Vagina (tissue), 2 donors: Measurements from ENCODE around the gene SLC44A3. TPM values are rescaled to one million over a fixed set of nuclear protein-coding genes. Genes with fewer than 3 reads are reported as not detected.

Experiments used
- DNase-seq, 2 donors: peaks; one replicate each; pipeline ENCODE4 v3.0.0-alpha.2; 2017; ENCODE audit errors: extremely low spot score in 2 of 2
- H3K27ac ChIP-seq: fragments of 200-600 bp; sonication (generic); one replicate; pipeline ENCODE4 v1.5.1; 2019
- H3K27me3 ChIP-seq: fragments of 200-600 bp; sonication (generic); one replicate; pipeline ENCODE4 v1.5.1; 2019
- H3K36me3 ChIP-seq, 2 donors: fragments of 200-600 bp; sonication (generic); one replicate each; pipeline ENCODE4 v1.5.1; 2017 to 2019
- H3K4me1 ChIP-seq: fragments of 200-600 bp; sonication (generic); one replicate; pipeline ENCODE4 v1.5.1; 2019
- H3K4me3 ChIP-seq, 2 donors: fragments of 200-600 bp; sonication (generic); 1 replicate in 1 of 2; 2 replicates in 1 of 2; pipeline ENCODE4 v1.5.1; 2016 to 2019
- H3K9me3 ChIP-seq: fragments of 200-600 bp; sonication (generic); one replicate; pipeline ENCODE4 v1.5.1; 2019
- POLR2A ChIP-seq, 2 donors: fragments of 450-650 bp; IDR thresholded peaks; one replicate each; pipeline ENCODE4 v1.6.1; 2017; ENCODE audit warnings: antibody characterized with exemption in 2 of 2, mild to moderate bottlenecking in 2 of 2, moderate library complexity in 2 of 2
- POLR2AphosphoS5 ChIP-seq, 2 donors: sonication (generic); formaldehyde crosslinking; IDR thresholded peaks; one replicate each; pipeline ENCODE4 v1.9.0; 2017; ENCODE audit warnings: antibody characterized with exemption in 2 of 2, mild to moderate bottlenecking in 2 of 2, low read depth in 1 of 2; ENCODE audit not compliant: insufficient read depth in 1 of 2
- intact Hi-C: fragments of 100-400 bp; cut with DNase I; formaldehyde crosslinking; loops from one replicate; pipeline ENCODE4 v1.15.1; 2023
- total RNA-seq: library from RNA; depleted of rRNA; stranded (reverse); fragments of >200 nt; gene quantifications from one replicate; pipeline ENCODE4 v1.2.3, GENCODE V29; 2016
- TF ChIP-seq, protein P1 (sequence below), 3 experiments: fragments of 450-650 bp in 2 of 3; fragments of 200-600 bp in 1 of 3; sonication (generic) in 1 of 3; IDR thresholded peaks; one replicate each; pipeline ENCODE4 v1.5.1; 2017 to 2019; ENCODE audit warnings: antibody characterized with exemption in 3 of 3, mild to moderate bottlenecking in 2 of 3, moderate library complexity in 2 of 3

The SLC44A3 gene
- total RNA-seq, 1 donor from 2014 or later: 6.6 TPM

DNA sequence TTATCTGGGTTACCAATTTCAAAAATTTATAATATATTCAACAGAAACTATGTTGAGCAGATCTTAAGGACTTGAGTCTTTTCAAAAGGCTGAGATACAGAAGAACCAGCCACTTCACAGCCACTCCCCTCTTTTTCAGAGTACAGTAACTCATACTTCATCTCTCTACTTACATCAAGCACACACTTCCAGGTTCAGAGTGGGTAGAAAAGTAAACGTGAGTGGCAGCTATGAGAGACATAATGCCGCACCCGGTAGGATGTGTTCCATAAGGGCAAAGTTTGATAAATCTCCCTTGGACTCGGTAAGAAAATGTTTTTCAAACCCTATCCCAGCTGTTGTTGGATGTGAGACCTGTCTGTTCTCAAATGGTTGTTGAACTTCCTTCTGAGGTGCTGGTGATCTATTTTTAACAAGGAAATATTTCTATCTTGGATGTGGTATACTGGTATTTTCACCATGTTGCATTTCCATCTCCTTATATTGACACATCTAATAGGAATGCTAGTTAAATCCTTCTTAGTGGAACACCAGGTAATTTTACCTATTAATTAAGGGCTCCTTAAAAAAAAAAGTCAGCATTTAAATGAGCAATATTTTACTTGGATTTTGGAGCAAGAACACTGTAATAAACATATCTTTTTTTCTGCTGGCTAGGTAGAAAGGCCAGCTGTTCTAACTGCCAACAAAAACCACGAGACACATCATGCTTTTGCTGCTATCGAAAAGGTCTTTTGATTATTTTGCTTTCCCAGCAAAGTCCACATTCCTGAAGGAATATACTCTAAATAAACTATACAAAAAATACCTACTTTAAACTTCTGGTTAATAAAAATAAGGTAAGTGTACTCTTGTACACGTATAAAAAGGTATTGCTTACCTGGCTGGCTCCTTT lies 78.6 kb downstream of the SLC44A3 start:
- Histone ChIP-seq H3K4me1 (peaks cover 25% of the 10 kb centered on the region), H3K36me3 (peaks cover 0 to 74% of the 10 kb centered on the region in 2 donors), H3K4me3 (no peak overlapping the region), H3K27me3 (no peaks in the 10 kb centered on the region), H3K9me3 (no peaks in the 10 kb centered on the region), H3K27ac (peak overlapping the region; percentile 13)
- TF ChIP-seq POLR2A (IDR thresholded peaks at IDR 0.05) (no peak), POLR2AphosphoS5 (IDR thresholded peaks at IDR 0.05; ENCODE audit: insufficient read depth in 1 of 2, low read depth in 1 of 2) (no peak)
- TF ChIP-seq, protein P1, sequence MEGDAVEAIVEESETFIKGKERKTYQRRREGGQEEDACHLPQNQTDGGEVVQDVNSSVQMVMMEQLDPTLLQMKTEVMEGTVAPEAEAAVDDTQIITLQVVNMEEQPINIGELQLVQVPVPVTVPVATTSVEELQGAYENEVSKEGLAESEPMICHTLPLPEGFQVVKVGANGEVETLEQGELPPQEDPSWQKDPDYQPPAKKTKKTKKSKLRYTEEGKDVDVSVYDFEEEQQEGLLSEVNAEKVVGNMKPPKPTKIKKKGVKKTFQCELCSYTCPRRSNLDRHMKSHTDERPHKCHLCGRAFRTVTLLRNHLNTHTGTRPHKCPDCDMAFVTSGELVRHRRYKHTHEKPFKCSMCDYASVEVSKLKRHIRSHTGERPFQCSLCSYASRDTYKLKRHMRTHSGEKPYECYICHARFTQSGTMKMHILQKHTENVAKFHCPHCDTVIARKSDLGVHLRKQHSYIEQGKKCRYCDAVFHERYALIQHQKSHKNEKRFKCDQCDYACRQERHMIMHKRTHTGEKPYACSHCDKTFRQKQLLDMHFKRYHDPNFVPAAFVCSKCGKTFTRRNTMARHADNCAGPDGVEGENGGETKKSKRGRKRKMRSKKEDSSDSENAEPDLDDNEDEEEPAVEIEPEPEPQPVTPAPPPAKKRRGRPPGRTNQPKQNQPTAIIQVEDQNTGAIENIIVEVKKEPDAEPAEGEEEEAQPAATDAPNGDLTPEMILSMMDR (IDR thresholded peaks at IDR 0.05): no peak
- intact Hi-C loops: no loop called here
- no peak for DNase-seq

DNA sequence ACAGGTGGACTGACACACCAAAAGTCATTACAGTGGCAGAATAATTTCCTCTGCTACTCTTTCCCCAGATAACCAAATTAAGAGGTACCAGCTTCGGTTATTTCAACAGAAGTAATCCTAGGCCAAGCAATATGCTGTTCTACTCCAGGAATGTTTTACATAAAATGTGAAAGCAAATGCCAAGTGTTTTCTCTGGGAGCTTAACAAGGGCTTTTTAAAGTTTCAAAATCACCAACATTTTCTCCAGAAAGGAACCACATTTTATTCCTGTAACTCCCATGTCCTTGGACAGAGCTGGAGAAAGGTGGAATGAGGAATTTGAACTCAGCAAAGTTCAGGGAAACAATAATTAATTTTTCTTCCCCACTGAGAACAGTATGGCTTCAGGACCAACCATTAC lies 79.6 kb downstream of the SLC44A3 start:
- Histone ChIP-seq H3K4me3 (no peak overlapping the region), H3K27me3 (no peaks in the 10 kb centered on the region), H3K9me3 (no peaks in the 10 kb centered on the region), H3K27ac (peak overlapping the region; percentile 13), H3K4me1 (peaks cover 35% of the 10 kb centered on the region), H3K36me3 (peaks cover 0 to 64% of the 10 kb centered on the region in 2 donors)
- DNase-seq: no peak
- TF ChIP-seq POLR2A (IDR thresholded peaks at IDR 0.05): no peak
- TF ChIP-seq, protein P1 (IDR thresholded peaks at IDR 0.05): no peak
- intact Hi-C loops: no loop called here

DNA sequence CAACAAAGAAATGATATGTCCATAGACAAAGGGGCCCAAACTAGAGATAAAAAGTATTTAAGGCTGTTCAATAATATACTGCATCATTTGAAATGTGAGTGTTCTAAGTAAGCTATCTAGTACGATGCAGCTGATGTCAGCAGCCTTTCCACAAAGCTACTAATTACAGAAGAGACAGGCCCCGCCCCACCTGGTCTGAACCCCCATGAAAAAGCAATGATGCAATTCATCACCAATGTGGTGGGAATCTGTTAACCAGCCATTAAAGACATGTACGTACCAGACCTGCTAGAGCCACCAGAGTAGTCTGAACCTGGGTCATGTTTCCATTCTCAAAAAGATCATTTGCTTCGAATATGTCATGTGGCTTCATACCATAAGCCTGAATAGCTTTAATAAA lies 81.7 kb downstream of the SLC44A3 start:
- peaks cover 42% of the 10 kb centered on the region for H3K4me1 ChIP-seq
- intact Hi-C loops: no loop called here
- H3K27ac ChIP-seq: no peak overlapping the region
- no peaks in the 10 kb centered on the region for H3K9me3 ChIP-seq
- TF ChIP-seq POLR2A (IDR thresholded peaks at IDR 0.05) (no peak), POLR2AphosphoS5 (IDR thresholded peaks at IDR 0.05; ENCODE audit: insufficient read depth in 1 of 2, low read depth in 1 of 2) (no peak)
- TF ChIP-seq, protein P1 (IDR thresholded peaks at IDR 0.05): no peak
- DNase-seq: no peak
- no peaks in the 10 kb centered on the region for H3K27me3 ChIP-seq
- peaks cover 0 to 45% of the 10 kb centered on the region in 2 donors for H3K36me3 ChIP-seq
- no peak overlapping the region for H3K4me3 ChIP-seq

DNA sequence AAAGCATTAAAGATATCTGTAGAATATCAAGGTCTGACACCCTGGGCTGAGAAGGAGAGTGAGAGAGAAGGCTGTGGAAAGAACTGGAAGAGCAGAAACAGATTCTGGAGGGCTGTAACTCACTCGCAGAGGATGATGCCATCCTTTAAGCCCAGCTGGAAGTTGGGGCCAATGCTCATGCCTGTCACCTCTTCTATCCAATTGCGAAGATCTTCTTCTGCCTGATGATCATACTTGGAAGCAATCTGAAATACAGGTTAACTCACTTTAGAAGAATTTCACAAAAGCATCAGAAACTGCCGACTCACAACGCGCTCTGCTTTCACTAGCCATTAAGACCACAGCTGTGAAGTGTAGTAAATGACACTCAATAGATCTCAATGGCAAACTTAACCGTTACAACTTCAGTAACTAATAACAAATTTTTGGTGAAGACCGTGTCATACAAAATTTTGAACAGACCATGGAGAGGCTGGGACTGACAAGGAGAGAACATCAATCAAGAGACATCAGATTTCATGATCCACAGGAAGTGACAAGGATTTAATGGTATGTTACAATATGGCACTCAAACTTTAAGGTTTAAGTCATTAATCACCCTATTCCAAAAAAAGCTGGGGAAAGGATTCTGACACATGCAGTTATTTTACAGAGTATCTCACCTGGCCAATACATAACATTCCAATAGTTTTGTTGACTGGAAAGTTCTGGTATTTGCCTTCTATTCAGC lies 83.3 kb downstream of the SLC44A3 start:
- peaks cover 48% of the 10 kb centered on the region for H3K4me1 ChIP-seq
- H3K4me3 ChIP-seq: no peak overlapping the region
- H3K27ac ChIP-seq: peak overlapping the region; percentile 24
- intact Hi-C loops: no loop called here
- DNase-seq: no peak
- peaks cover 0 to 31% of the 10 kb centered on the region in 2 donors for H3K36me3 ChIP-seq
- TF ChIP-seq POLR2AphosphoS5 (IDR thresholded peaks at IDR 0.05; ENCODE audit: insufficient read depth in 1 of 2, low read depth in 1 of 2) (no peak), POLR2A (IDR thresholded peaks at IDR 0.05) (no peak)
- TF ChIP-seq, protein P1 (IDR thresholded peaks at IDR 0.05): no peak
- H3K27me3 ChIP-seq: no peaks in the 10 kb centered on the region
- H3K9me3 ChIP-seq: no peaks in the 10 kb centered on the region
